Parathyroid adenoma (tissue), 2 donors: ENCODE measurements around the gene HIBADH.
A peak's percentile ranks its signal among the peaks of the same experiment; 100 is the strongest.
"Not testable (repeated sequence)": the region's sequence is repeated elsewhere in the genome, so short reads cannot be mapped to it uniquely, and the experiment has no call there.

Source experiments
- H2AFZ ChIP-seq: fragments of 300-600 bp; sonication (generic); one replicate; pipeline ENCODE4 v1.7.0; 2017; ENCODE audit warnings: antibody characterized with exemption, mild to moderate bottlenecking
- H3K27ac ChIP-seq: fragments of 300-600 bp; sonication (generic); one replicate; pipeline ENCODE4 v1.7.0; 2017
- H3K27me3 ChIP-seq: fragments of 300-600 bp; sonication (generic); one replicate; pipeline ENCODE4 v1.7.0; 2017; ENCODE audit warnings: low read length; ENCODE audit not compliant: control insufficient read depth, insufficient read depth
- H3K36me3 ChIP-seq: fragments of 300-600 bp; sonication (generic); one replicate; pipeline ENCODE4 v1.7.0; 2017; ENCODE audit warnings: low read length; ENCODE audit not compliant: control insufficient read depth, insufficient read depth
- H3K4me1 ChIP-seq: fragments of 300-600 bp; sonication (generic); one replicate; pipeline ENCODE4 v1.7.0; 2017; ENCODE audit warnings: control low read depth
- H3K4me2 ChIP-seq: fragments of 300-600 bp; sonication (generic); one replicate; pipeline ENCODE4 v1.7.0; 2017; ENCODE audit warnings: low read length
- H3K4me3 ChIP-seq: fragments of 300-600 bp; sonication (generic); one replicate; pipeline ENCODE4 v1.7.0; 2017; ENCODE audit warnings: low read depth, low read length
- H3K79me2 ChIP-seq: fragments of 300-600 bp; sonication (generic); one replicate; pipeline ENCODE4 v1.7.0; 2017; ENCODE audit warnings: control low read depth
- H3K9ac ChIP-seq: fragments of 300-600 bp; sonication (generic); one replicate; pipeline ENCODE4 v1.7.0; 2017; ENCODE audit warnings: mild to moderate bottlenecking
- H3K9me3 ChIP-seq: fragments of 300-600 bp; sonication (generic); one replicate; pipeline ENCODE4 v1.7.0; 2017; ENCODE audit warnings: low read length; ENCODE audit not compliant: control insufficient read depth
- CTCF ChIP-seq: fragments of 300-600 bp; sonication (generic); IDR thresholded peaks from one replicate; pipeline ENCODE4 v1.7.0; 2017; ENCODE audit warnings: antibody characterized with exemption, mild to moderate bottlenecking
- donor health status: primary hyperparathyroidism.

The HIBADH gene

GRCh38 chr7:27581119-27581518, 81.6 kb downstream of the HIBADH start:
- H3K4me1 ChIP-seq: no peaks in the 10 kb centered on the region
- no peak overlapping the region for H3K4me3 ChIP-seq
- H3K36me3 ChIP-seq: no peaks in the 10 kb centered on the region
- no peak overlapping the region for H3K9ac ChIP-seq
- H3K27me3 ChIP-seq: no peaks in the 10 kb centered on the region
- no peaks in the 10 kb centered on the region for H3K9me3 ChIP-seq
- H3K79me2 ChIP-seq: no peaks in the 10 kb centered on the region
- no peak overlapping the region for H2AFZ ChIP-seq
- TF ChIP-seq CTCF: no peak
- no peak overlapping the region for H3K4me2 ChIP-seq
- H3K27ac ChIP-seq: no peak overlapping the region

- Histone ChIP-seq H3K9me3 (no peaks in the 10 kb centered on the region), H3K4me3 (no peak overlapping the region), H3K27me3 (no peaks in the 10 kb centered on the region), H3K4me1 (no peaks in the 10 kb centered on the region), H3K9ac (no peak overlapping the region), H2AFZ (no peak overlapping the region), H3K4me2 (no peak overlapping the region), H3K36me3 (no peaks in the 10 kb centered on the region), H3K27ac (no peak overlapping the region), H3K79me2 (no peaks in the 10 kb centered on the region)
- no peak for TF ChIP-seq CTCF
Observed at GRCh38 chr7:27579565-27579964, 83.1 kb downstream of the HIBADH start.

GRCh38 chr7:27578169-27578568, 84.5 kb downstream of the HIBADH start:
- H2AFZ ChIP-seq, H3K27ac ChIP-seq: not testable (repeated sequence)

GRCh38 chr7:27576360-27576944, 86.2 kb downstream of the HIBADH start:
- TF ChIP-seq CTCF: peak; percentile 60
- H3K9me3 ChIP-seq: no peaks in the 10 kb centered on the region

More at GRCh38 chr7:27578169-27578568, 84.5 kb downstream of the HIBADH start:
- H3K79me2 ChIP-seq, H3K9me3 ChIP-seq, H3K4me3 ChIP-seq, H3K4me2 ChIP-seq, H3K36me3 ChIP-seq, H3K9ac ChIP-seq, H3K27me3 ChIP-seq, H3K4me1 ChIP-seq: not testable (repeated sequence)

GRCh38 chr7:27575613-27576012, 87.1 kb downstream of the HIBADH start:
- no peaks in the 10 kb centered on the region for H3K79me2 ChIP-seq
- no peak overlapping the region for H2AFZ ChIP-seq
- no peaks in the 10 kb centered on the region for H3K36me3 ChIP-seq
- H3K27ac ChIP-seq: no peak overlapping the region
- no peak overlapping the region for H3K9ac ChIP-seq
- no peaks in the 10 kb centered on the region for H3K27me3 ChIP-seq
- no peak overlapping the region for H3K4me2 ChIP-seq
- no peak overlapping the region for H3K4me3 ChIP-seq
- TF ChIP-seq CTCF: no peak
- H3K9me3 ChIP-seq: no peaks in the 10 kb centered on the region
- H3K4me1 ChIP-seq: no peaks in the 10 kb centered on the region

More at GRCh38 chr7:27576360-27576944, 86.2 kb downstream of the HIBADH start:
- H3K36me3 ChIP-seq: no peaks in the 10 kb centered on the region
- H3K79me2 ChIP-seq: no peaks in the 10 kb centered on the region
- H3K4me1 ChIP-seq: no peaks in the 10 kb centered on the region
- H2AFZ ChIP-seq: no peak overlapping the region
- H3K4me3 ChIP-seq: no peak overlapping the region
- no peak overlapping the region for H3K27ac ChIP-seq
- H3K27me3 ChIP-seq: no peaks in the 10 kb centered on the region
- no peak overlapping the region for H3K4me2 ChIP-seq
- no peak overlapping the region for H3K9ac ChIP-seq
